IPS-15b (cell line): ENCODE measurements around the gene SF3B5.
"Not testable (repeated sequence)": the region's sequence is repeated elsewhere in the genome, so short reads cannot be mapped to it uniquely, and the experiment has no call there.

Experiments
- H3K27me3 ChIP-seq: one replicate; pipeline ENCODE4 v1.6.1; 2013; ENCODE audit warnings: low read length; ENCODE audit not compliant: control insufficient read depth, insufficient read depth
- H3K36me3 ChIP-seq: one replicate; pipeline ENCODE4 v1.6.1; 2013; ENCODE audit warnings: low read length; ENCODE audit not compliant: control insufficient read depth, insufficient read depth
- H3K4me1 ChIP-seq: one replicate; pipeline ENCODE4 v1.6.1; 2013; ENCODE audit warnings: mild to moderate bottlenecking, low read length; ENCODE audit not compliant: control insufficient read depth, insufficient read depth
- H3K4me3 ChIP-seq: one replicate; pipeline ENCODE4 v1.5.1; 2013; ENCODE audit warnings: low read depth, low read length
- H3K9ac ChIP-seq: one replicate; pipeline ENCODE4 v1.6.1; 2013; ENCODE audit warnings: low read depth, mild to moderate bottlenecking, low read length
- H3K9me3 ChIP-seq: one replicate; pipeline ENCODE4 v1.6.1; 2013; ENCODE audit warnings: mild to moderate bottlenecking, low read length; ENCODE audit not compliant: control insufficient read depth, insufficient read depth

Gene SF3B5

DNA sequence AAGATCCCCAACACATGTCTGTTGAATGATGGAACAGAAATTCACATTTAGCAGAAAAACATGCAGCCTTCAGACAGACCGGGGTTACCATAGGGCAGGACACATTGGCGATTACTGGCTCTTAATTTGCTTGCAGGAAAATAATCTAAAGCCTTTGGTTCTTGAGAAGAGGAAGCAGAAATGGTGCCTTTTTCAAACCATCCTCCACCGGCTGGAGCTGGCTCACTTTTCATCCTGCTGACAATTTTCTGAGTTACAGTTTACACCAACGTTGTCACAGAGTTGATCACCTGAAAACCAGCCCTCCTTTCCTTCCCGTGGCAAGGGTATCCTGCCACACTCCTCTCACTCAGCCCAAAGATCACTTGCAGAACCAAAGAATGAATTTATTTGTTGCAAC, 32.6 kb downstream of the SF3B5 start:
- peaks cover 12% of the 10 kb centered on the region for H3K4me1 ChIP-seq
- H3K9ac ChIP-seq, result no peak overlapping the region
- no peaks in the 10 kb centered on the region for H3K36me3 ChIP-seq
- H3K9me3 ChIP-seq, result no peaks in the 10 kb centered on the region
- H3K4me3 ChIP-seq, result peak overlapping the region; percentile 61
- peaks cover 69% of the 10 kb centered on the region for H3K27me3 ChIP-seq

DNA sequence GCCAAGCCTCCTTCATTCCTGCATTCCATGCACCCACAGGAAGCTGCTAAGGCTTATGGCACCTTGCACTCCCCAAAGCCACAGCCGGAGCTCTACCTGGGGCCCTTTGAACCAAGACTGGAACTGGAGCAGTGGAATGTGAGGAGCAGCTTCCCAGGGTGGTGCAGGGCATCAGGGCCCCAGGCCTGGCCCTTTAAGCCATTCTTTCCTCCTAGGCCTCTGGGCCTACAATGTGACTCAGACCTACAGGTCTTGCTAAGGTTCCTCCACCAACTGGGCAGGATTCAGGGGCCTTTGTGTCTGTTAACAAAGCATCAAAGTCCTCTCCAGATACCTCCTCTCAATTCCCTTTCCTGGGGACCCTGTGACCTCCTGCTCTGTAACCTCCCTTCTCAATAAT, 36.2 kb downstream of the SF3B5 start:
- peaks cover 35% of the 10 kb centered on the region for H3K27me3 ChIP-seq
- no peak overlapping the region for H3K9ac ChIP-seq
- H3K4me1 ChIP-seq, result peaks cover 8% of the 10 kb centered on the region
- H3K36me3 ChIP-seq, result no peaks in the 10 kb centered on the region
- no peaks in the 10 kb centered on the region for H3K9me3 ChIP-seq
- no peak overlapping the region for H3K4me3 ChIP-seq

DNA sequence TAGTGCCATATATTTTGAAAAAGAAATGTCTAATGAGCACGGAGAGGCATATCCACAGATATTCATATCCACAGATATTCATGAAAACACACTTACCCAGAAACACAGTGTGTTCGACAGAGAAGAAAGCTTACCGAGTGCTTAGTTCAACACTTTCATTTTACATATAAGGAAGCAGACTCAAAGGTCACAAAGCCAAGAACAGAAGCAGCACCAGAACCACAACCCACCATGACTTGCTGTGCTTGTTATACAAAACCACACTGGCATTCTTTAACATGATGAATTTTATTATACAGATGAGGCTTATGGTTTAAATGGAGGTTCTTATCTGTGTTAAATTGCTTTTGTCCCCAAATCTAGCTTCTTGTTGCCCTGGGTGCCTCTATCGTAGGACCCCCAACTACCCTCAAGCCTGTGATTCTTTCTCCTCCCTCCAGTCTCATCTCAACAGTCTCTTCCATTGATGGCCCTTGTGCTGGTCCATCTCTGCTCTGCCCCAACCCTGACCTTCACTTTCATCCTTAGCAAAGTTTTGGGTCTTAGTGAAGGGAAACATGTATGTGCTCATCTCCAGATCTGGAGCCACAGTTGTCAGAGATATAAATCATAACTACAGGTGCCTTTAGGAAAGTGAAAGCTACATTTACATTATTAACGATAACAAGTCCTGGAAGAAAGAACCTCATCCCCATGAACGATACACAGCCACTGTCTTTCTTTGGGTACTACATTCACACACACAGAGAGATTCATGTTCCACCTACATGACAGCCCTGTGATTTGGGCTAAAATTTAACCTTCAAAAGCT, 40.0 kb downstream of the SF3B5 start:
- Histone ChIP-seq H3K4me1 (no peaks in the 10 kb centered on the region), H3K27me3 (peaks cover under 1% of the 10 kb centered on the region), H3K9me3 (no peaks in the 10 kb centered on the region), H3K9ac (no peak overlapping the region), H3K36me3 (no peaks in the 10 kb centered on the region), H3K4me3 (no peak overlapping the region)

DNA sequence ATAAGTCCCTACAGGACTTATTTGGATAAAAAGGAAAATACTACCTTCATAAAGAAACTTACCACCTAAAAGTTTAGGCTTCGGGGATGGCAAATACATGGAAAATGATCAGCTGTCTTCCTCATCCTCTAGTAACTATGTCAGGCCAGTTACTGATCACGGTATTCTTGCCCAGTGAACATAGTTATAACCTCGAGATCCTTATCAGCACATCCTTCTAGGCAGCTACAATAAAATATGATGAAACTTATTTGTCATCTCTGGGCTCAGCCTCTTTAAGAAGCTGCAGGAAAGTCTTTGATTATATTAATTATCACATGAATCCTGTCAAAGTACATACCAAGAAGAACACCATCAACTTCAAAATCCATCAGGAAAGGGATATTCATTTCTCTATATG, 41.8 kb downstream of the SF3B5 start:
- no peaks in the 10 kb centered on the region for H3K27me3 ChIP-seq
- H3K4me1 ChIP-seq, result no peaks in the 10 kb centered on the region
- H3K9me3 ChIP-seq, result no peaks in the 10 kb centered on the region
- H3K36me3 ChIP-seq, result no peaks in the 10 kb centered on the region
- H3K4me3 ChIP-seq, result no peak overlapping the region
- no peak overlapping the region for H3K9ac ChIP-seq

DNA sequence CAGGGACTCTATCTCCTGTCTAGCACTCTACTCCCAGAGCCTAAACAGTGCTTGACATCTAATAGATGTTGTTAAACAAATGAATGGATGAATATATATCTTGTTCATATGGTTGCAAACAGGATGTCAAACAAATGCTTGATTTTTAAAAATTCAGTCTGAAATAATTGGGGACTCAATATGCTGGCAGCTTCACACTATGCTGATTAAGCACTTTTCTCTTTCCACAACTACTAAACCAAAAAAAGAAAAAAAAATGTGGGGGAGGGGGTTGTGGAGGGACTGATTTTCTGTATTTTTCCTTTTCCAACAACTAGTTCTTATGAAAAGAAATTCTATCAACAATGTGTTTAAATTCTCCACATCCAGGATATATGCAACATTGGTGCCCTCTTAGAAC, 42.9 kb downstream of the SF3B5 start:
- Histone ChIP-seq H3K9ac (no peak overlapping the region), H3K27me3 (no peaks in the 10 kb centered on the region), H3K4me3 (no peak overlapping the region), H3K9me3 (no peaks in the 10 kb centered on the region), H3K36me3 (no peaks in the 10 kb centered on the region), H3K4me1 (no peaks in the 10 kb centered on the region)

DNA sequence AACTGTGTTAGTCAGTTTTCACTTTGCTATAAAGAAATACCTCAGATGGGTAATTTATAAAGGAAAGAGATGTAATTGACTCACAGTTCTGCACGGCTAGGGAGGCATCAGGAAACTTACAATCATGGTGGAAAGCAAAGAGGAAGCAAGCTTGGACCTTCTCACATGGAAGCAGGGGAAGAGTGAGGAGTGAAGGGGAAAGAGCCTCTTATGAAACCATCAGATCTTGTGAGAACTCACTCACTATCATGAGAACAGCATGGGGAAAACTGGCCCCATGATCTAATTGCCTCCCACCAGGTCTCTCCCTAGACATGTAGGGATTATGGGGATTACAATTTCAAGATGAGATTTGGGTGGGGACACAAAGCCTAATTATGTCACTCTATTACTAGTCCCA, 46.0 kb downstream of the SF3B5 start:
- H3K9ac ChIP-seq, result no peak overlapping the region
- no peak overlapping the region for H3K4me3 ChIP-seq
- no peaks in the 10 kb centered on the region for H3K36me3 ChIP-seq
- H3K4me1 ChIP-seq, result no peaks in the 10 kb centered on the region
- no peaks in the 10 kb centered on the region for H3K27me3 ChIP-seq
- H3K9me3 ChIP-seq, result no peaks in the 10 kb centered on the region

DNA sequence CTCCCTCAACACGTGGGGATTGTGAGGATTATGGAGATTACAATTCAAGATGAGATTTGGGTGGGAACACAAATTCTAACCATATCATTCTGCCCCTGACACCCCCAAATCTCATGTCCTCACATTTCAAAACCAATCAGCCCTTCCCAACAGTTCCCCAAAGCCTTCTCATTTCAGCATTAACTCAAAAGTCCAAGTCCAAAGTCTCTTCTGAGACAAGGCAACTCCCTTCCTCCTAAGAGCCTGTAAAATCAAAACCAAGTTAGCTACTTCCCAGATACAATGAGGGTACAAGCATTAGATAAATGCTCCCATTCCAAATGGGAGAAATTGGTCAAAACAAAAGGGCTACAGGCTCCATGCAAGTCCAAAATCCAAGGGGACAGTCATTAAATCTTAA, 47.7 kb downstream of the SF3B5 start:
- Histone ChIP-seq H3K9ac (no peak overlapping the region), H3K9me3 (no peaks in the 10 kb centered on the region), H3K4me3 (no peak overlapping the region), H3K4me1 (no peaks in the 10 kb centered on the region), H3K27me3 (no peaks in the 10 kb centered on the region), H3K36me3 (no peaks in the 10 kb centered on the region)

DNA sequence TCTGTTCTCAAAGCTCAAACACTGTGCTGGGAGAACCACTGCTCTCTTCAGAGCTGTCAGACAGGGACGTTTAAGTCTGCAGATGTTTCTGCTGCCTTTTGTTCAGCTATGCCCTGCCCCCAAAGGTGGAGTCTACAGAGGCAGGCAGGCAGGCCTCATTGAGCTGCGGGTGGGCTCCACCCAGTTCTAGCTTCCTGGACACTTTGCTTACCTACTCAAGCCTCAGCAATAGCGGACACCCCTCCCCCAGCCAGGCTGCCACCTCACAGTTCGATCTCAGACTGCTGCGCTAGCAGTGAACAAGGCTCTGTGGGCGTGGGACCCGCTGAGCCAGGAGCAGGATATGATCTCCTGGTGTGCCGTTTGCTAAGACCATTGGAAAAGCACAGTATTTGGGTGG, 48.7 kb downstream of the SF3B5 start:
- not testable (repeated sequence) for H3K27me3 ChIP-seq, H3K9ac ChIP-seq

DNA sequence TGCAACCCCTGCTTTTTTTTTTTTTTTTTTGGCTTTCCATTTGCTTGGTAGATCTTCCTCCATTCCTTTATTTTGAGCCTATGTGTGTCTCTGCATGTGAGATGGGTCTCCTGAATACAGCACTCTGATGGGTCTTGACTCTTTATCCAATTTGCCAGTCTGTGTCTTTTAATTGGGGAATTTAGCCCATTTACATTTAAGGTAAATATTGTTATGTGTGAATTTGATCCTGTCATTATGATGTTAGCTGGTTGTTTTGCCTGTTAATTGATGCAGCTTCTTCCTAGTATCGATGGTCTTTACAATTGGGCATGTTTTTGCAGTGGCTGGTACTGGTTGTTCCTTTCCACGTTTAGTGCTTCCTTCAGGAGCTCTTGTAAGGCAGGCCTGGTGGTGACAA, 50.4 kb downstream of the SF3B5 start:
- not testable (repeated sequence) for H3K27me3 ChIP-seq, H3K36me3 ChIP-seq, H3K4me3 ChIP-seq, H3K9ac ChIP-seq, H3K9me3 ChIP-seq, H3K4me1 ChIP-seq

More for the DNA sequence above, 48.7 kb downstream of the SF3B5 start:
- H3K36me3 ChIP-seq, H3K4me3 ChIP-seq, H3K4me1 ChIP-seq, H3K9me3 ChIP-seq: not testable (repeated sequence)
